Muscle layer of colon (tissue), 2 donors: ENCODE data around the gene CMPK2.
"Not testable (repeated sequence)": the region's sequence is repeated elsewhere in the genome, so short reads cannot be mapped to it uniquely, and the experiment has no call there.

Experiments used
- H3K27ac ChIP-seq: one replicate; pipeline ENCODE4 v1.7.0; 2013; ENCODE audit warnings: low read depth, mild to moderate bottlenecking, low read length, moderate library complexity
- H3K27me3 ChIP-seq, 2 donors: one replicate each; pipeline ENCODE4 v1.7.0; 2013; ENCODE audit warnings: low read length in 2 of 2, mild to moderate bottlenecking in 2 of 2; ENCODE audit not compliant: insufficient read depth in 2 of 2, control insufficient read depth in 1 of 2
- H3K36me3 ChIP-seq: one replicate; pipeline ENCODE4 v1.7.0; 2013; ENCODE audit warnings: mild to moderate bottlenecking, low read length; ENCODE audit not compliant: insufficient read depth
- H3K4me1 ChIP-seq: one replicate; pipeline ENCODE4 v1.7.0; 2013; ENCODE audit warnings: mild to moderate bottlenecking, low read length; ENCODE audit not compliant: insufficient read depth
- H3K4me3 ChIP-seq, 2 donors: one replicate each; pipeline ENCODE4 v1.7.0; 2013; ENCODE audit warnings: low read length in 2 of 2, low read depth in 1 of 2, mild to moderate bottlenecking in 1 of 2, moderate library complexity in 1 of 2
- H3K9ac ChIP-seq: one replicate; pipeline ENCODE4 v1.7.0; 2013; ENCODE audit warnings: low read length
- H3K9me3 ChIP-seq: one replicate; pipeline ENCODE4 v1.7.0; 2013; ENCODE audit warnings: mild to moderate bottlenecking, low read length
- donor health status: abdominal sarcoma.
- donor health status: Adenocarcinoma of cecum.

Gene CMPK2

DNA sequence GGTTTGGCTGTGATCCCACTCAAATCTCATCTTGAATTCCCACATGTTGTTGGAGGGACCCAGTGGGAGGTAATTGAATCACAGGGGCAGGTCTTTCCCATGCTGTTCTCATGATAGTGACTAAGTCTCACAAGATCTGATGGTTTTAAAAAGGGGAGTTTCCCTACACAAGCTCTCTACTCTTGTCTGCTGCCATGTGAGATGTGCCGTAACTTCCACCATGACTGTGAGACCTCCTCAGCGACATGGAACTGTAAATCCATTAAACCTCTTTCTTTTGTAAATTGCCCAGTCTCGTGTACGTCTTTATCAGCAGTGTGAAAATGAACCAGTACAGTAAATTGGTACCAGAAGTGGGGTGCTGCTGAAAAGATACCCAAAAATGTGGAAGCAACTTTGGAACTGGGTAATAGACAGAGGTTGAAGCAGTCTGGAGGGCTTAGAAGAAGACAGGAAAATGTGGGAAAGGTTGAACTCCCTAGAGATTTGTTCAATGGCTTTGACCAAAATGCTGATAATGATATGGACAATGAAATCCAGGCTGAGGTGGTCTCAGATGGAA lies 7.2 kb downstream of the CMPK2 start:
- not testable (repeated sequence) for H3K9me3 ChIP-seq, H3K4me3 ChIP-seq, H3K36me3 ChIP-seq, H3K4me1 ChIP-seq, H3K27ac ChIP-seq, H3K9ac ChIP-seq, H3K27me3 ChIP-seq

DNA sequence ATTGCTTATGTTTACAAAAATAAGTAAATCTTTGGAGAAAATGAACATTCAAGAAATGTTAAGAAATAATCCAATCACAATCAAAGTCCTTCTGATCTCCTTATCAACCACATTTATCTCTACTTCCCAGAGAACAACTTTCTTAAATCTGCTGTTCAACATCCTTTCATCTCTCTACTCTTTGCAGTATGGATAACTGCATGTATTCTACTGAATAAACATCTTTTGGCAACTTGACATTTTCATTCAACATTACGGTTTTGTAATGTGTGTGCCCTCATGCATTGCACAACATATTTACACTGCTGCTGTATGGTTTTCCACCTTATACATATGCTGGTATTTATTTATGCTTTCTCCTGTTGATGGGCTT lies 9.2 kb downstream of the CMPK2 start:
- H3K4me1 ChIP-seq, result no peaks in the 10 kb centered on the region
- no peaks in the 10 kb centered on the region for H3K9me3 ChIP-seq
- H3K27ac ChIP-seq, result no peak overlapping the region
- H3K36me3 ChIP-seq, result peaks cover 8% of the 10 kb centered on the region
- no peak overlapping the region for H3K9ac ChIP-seq
- H3K4me3 ChIP-seq, result no peak overlapping the region
- no peaks in the 10 kb centered on the region for H3K27me3 ChIP-seq

DNA sequence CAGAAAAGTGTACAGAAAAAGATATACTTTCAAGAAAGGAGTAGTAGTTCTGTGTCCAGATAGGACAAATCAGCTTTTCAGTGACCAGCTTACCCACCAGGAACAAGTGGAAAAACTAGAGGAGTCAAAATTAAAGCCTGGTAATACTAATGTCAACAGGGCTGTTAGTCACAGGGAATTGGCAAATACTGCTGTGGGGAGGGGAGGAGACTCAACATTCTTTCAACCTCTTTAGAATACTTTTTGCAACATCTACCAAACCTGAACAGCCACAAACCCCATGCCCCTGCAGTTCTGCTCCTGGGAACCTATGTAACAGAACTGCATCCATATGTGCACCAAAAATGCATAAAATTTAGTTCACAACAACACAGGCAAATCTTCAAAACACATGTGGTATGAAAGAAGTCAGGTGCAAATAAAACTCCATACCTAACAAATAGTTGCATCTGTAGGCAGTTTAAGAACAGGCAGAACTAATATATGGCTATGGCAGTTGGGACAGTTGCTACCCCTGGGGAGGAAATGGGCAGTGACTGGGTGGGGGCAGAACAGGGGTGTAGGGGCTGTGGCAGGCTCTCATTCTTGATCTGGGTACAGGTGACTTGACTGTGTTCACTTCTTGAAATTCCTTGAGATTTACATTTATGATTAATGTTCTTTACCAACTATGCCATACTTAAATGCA lies 9.7 kb downstream of the CMPK2 start:
- no peaks in the 10 kb centered on the region for H3K27me3 ChIP-seq
- H3K27ac ChIP-seq, result no peak overlapping the region
- no peaks in the 10 kb centered on the region for H3K4me1 ChIP-seq
- H3K9me3 ChIP-seq, result no peaks in the 10 kb centered on the region
- no peak overlapping the region for H3K4me3 ChIP-seq
- H3K36me3 ChIP-seq, result peaks cover 2% of the 10 kb centered on the region
- H3K9ac ChIP-seq, result no peak overlapping the region

DNA sequence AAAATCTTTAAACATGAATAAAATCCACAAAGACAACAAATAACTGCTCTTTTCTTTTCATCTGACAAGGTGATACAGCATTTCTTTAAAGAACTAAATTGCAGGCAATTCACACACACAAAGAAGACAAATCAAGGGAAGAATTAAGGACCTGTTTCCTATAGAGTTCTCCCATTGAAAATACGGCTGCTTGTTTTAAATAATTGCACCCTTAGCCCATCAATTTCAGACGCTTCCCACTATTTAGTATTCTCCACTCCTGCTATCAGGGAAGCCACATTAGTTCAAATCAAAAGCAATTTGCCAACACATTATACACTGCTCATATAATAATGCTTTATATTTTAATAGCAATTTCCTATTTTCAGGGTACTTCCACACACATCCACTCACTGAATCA lies 11.3 kb downstream of the CMPK2 start:
- Histone ChIP-seq H3K9me3 (peaks cover 3% of the 10 kb centered on the region), H3K4me3 (no peak overlapping the region), H3K4me1 (no peaks in the 10 kb centered on the region), H3K9ac (no peak overlapping the region), H3K27me3 (no peaks in the 10 kb centered on the region), H3K36me3 (peaks cover 4% of the 10 kb centered on the region), H3K27ac (no peak overlapping the region)

DNA sequence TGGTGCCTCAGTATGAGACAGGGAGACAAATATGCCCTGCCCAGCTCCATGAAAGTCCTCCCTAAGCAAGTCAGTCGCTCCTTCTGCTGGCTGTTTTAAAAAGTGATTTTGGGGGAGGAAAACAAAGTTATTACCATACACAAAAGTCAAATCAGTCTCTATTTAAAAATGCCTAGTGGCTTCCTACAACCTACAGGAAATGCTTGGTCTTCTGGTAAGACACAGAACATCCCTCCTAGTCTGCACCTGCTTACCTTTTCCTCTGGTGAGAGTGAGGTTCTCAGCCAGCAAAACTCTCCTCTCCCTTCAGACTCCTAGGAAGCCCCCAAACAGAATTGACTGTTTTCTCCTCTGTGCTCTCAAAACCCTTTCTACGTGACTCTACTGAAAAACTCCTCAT lies 13.5 kb downstream of the CMPK2 start:
- peaks cover 7% of the 10 kb centered on the region for H3K9me3 ChIP-seq
- peaks cover 7% of the 10 kb centered on the region for H3K36me3 ChIP-seq

DNA sequence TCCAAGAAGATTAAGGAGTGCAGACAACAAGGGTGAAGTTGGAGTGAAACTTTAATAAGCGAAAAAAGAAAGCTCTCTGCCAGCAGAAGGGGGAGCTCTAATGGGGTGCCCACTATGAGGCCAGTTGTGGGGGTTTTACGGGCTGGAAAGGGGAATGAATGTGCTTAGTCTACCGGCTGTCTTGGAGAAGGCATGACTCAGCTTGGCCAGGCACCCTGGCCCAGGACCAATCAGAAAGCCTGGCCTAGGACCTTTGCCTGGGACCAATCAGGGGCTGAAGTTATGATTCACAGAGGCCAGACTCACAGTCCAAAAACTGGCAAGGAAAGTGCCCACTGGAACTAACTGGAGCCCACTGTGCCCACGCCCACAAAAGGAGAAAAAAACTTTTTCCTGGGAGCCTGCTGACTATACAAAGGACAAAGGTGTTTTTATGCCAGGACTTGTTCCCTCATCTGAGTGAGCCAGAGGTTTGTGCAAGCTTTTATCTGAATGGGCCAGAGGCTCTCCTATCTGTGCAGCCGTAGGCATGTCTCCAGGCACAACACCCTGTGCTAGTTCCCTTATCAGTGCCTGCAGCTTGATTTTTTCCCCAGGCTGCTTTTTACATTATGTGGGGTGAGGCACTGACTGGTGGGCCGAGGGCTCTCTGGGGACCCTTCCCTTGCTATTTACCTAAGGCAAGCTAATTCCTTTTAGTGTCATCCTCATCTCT lies 18.6 kb downstream of the CMPK2 start:
- Histone ChIP-seq H3K27ac (no peak overlapping the region), H3K9ac (no peak overlapping the region), H3K27me3 (no peaks in the 10 kb centered on the region), H3K9me3 (peaks cover 44% of the 10 kb centered on the region), H3K4me3 (no peak overlapping the region), H3K4me1 (no peaks in the 10 kb centered on the region), H3K36me3 (peaks cover 7% of the 10 kb centered on the region)

More for the DNA sequence above, 13.5 kb downstream of the CMPK2 start:
- Histone ChIP-seq H3K4me1 (no peaks in the 10 kb centered on the region), H3K4me3 (no peak overlapping the region), H3K9ac (no peak overlapping the region), H3K27me3 (no peaks in the 10 kb centered on the region), H3K27ac (no peak overlapping the region)

DNA sequence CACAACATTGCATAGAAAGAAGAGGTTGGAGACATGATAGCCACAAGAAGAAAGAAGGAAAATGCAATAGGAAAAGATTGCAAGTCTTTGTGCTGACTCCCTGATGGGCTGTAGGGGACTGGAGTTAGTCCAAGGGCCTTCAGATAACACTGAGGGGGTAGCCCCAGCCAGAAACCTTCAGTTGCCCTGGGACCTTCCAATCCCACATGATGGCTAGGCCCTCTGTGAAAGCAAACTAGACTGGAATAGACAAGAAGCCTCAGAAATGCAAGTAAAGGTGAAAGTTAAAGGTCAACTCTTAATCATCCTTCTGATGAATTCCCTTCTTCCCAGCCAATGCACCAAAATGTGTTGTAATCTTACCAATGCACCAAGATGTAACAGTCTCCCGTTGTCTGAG lies 19.2 kb downstream of the CMPK2 start:
- Histone ChIP-seq H3K27me3 (no peaks in the 10 kb centered on the region), H3K27ac (no peak overlapping the region), H3K9me3 (peaks cover 44% of the 10 kb centered on the region), H3K36me3 (peaks cover 7% of the 10 kb centered on the region), H3K4me1 (no peaks in the 10 kb centered on the region), H3K4me3 (no peak overlapping the region), H3K9ac (no peak overlapping the region)

DNA sequence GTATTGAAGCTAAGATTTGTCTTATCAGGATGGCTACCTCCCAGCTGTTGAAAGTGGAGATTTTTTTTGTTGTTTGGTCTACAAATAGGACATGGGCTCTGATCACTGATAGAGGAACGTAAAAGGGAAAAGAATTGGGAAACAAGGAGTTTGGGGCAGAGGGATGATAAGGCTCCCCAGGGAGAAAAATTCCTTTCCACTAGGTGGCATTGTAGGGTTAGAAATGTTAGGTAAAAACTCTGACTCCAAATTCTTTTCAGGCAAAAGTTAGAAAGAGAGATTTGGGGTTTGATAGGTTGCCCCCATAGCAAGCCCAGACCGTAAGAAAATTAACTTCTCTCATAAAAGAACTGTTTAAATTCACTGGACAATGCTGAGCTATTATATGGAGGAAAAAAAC lies 19.8 kb downstream of the CMPK2 start:
- no peak overlapping the region for H3K9ac ChIP-seq
- H3K9me3 ChIP-seq, result peaks cover 44% of the 10 kb centered on the region
- H3K27me3 ChIP-seq, result no peaks in the 10 kb centered on the region
- H3K36me3 ChIP-seq, result peaks cover 7% of the 10 kb centered on the region
- no peak overlapping the region for H3K4me3 ChIP-seq
- H3K27ac ChIP-seq, result no peak overlapping the region
- no peaks in the 10 kb centered on the region for H3K4me1 ChIP-seq

DNA sequence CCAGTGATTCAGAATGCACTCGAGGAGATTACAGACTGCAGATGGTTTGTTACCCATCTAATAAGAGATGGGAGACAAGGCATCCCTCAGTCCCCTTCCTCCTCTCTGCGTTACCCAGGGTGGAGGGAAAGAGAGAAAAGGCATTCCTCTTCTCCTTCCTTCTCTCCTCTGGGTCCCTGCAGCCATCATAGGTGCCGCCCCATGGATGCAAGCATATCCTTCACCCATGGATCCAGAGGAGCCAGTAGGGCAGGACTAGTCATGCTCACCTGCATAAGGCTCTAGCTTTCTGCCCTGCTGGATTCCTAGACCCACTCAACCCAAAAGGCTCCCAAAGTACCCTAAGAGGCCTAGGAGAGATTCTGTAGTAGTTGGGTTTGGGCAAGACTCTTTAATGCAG lies 20.4 kb downstream of the CMPK2 start:
- Histone ChIP-seq H3K9ac (no peak overlapping the region), H3K36me3 (peaks cover 7% of the 10 kb centered on the region), H3K4me3 (no peak overlapping the region), H3K4me1 (no peaks in the 10 kb centered on the region), H3K9me3 (peaks cover 44% of the 10 kb centered on the region), H3K27ac (no peak overlapping the region), H3K27me3 (no peaks in the 10 kb centered on the region)

DNA sequence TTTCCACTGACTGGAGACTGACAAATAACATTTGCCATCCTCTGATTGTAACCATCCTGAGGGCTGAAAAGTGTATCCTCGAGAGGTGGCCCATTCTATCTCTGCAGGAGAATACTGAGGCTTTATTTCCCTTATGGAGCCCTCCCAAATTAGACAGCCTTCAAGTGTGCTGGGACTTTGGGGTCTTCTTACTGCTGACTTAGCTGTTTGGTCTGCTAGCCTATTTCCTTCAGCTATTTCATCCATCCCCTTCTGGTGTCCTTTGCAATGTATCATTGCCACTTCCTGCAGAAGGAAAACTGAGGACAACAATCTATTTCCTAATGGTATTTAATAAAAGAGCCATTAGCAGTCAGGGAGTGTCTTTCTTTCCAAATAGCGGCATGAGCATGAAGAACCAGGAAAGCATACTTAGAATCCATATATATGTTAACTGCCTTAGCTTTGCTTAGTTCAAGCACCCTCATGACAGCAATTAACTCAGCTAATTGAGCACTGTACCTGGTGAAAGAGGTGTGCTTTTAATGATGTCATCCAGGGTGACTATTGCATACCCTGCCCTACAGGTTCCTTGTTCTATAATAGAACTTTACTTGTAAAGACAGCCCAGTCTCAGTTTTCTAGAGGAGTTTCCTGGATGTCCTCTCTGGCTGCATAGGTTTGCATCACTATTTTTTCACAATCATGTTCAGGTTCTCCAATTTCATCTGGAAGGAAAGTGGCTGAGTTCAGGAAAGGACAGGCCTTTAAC lies 24.0 kb downstream of the CMPK2 start:
- no peak overlapping the region for H3K9ac ChIP-seq
- H3K27ac ChIP-seq, result no peak overlapping the region
- no peaks in the 10 kb centered on the region for H3K27me3 ChIP-seq
- H3K4me3 ChIP-seq, result no peak overlapping the region
- H3K9me3 ChIP-seq, result peaks cover 32% of the 10 kb centered on the region
- H3K36me3 ChIP-seq, result no peaks in the 10 kb centered on the region
- H3K4me1 ChIP-seq, result no peaks in the 10 kb centered on the region

DNA sequence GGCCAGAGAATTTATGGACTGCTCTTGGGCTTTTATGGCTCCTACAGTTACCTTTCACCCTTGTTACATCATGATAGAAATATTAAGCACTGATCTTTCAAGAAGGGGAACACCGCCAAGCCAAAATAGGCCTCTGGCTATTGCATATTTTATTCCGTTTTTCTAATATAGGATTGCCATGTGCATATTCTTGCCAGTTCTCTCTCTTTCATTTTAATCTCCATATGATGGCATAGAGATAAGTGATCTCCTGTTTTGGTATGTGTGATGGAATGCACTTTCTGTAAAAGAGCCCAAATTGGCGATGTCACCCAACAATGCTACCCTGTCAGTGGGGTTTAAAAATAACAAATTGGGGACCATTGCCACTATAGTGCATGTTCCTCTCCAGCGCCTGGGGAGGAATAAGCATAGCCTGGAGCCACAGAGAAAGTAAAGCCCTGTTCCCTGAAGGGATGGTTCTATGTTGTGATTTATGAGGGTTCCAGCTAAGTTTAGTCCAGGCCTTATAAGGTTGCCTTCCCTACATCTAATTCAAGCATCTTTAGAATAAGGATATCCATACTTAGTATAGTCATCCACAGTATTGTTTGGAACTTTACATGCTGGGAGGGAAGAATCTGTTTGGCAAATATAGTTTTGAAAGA lies 26.9 kb downstream of the CMPK2 start:
- Histone ChIP-seq H3K27me3 (no peaks in the 10 kb centered on the region), H3K9me3 (peaks cover 9% of the 10 kb centered on the region), H3K4me1 (no peaks in the 10 kb centered on the region), H3K36me3 (no peaks in the 10 kb centered on the region), H3K9ac (no peak overlapping the region), H3K27ac (no peak overlapping the region), H3K4me3 (no peak overlapping the region)
